A673 (cell line): ENCODE results near the gene TOLLIP. TPM values are rescaled to one million over a fixed set of nuclear protein-coding genes. Genes with fewer than 3 reads are reported as not detected.

Source experiments
- BruUV-seq: library from RNA; stranded (reverse); fragments of 400-500 nt; replicated peaks from 2 replicates; lab custom pipeline; 2021; lab: Mats Ljungman, UMichigan
- CTCF ChIA-PET: fragments of 300-600 bp; sonication (Branson Sonifier 250); formaldehyde crosslinking; loops from one replicate; lab custom pipeline; 2022; ENCODE audit warnings: antibody characterized with exemption; lab: Charles Lee
- POLR2A ChIA-PET: fragments of 300-600 bp; sonication (Branson Sonifier 250); formaldehyde crosslinking; loops from one replicate; lab custom pipeline; 2022; ENCODE audit warnings: antibody characterized with exemption; ENCODE audit not compliant: low non-redundant PET; lab: Charles Lee
- DNase-seq: peaks from one replicate; pipeline ENCODE4 v3.0.0-alpha.2; 2015; ENCODE audit warnings: low spot score
- H3K27ac ChIP-seq: fragments of 200-600 bp; sonication (generic); 2 replicates; pipeline ENCODE4 v1.5.1; 2016; ENCODE audit warnings: mixed run types, low read depth, mild to moderate bottlenecking, mixed read lengths, antibody characterized with exemption, low read length; ENCODE audit not compliant: poor library complexity, severe bottlenecking
- H3K27me3 ChIP-seq: fragments of 200-600 bp; sonication (generic); replicated peaks from 2 replicates; pipeline ENCODE4 v1.6.1; 2017; ENCODE audit warnings: mixed run types, low read depth, mild to moderate bottlenecking, mixed read lengths, antibody characterized with exemption, low read length; ENCODE audit not compliant: insufficient read depth, poor library complexity
- H3K36me3 ChIP-seq: fragments of 200-600 bp; sonication (generic); 2 replicates; pipeline ENCODE4 v1.6.1; 2016; ENCODE audit warnings: mixed run types, mild to moderate bottlenecking, mixed read lengths, antibody characterized with exemption, low read length; ENCODE audit not compliant: insufficient read depth, poor library complexity, severe bottlenecking
- H3K4me1 ChIP-seq: fragments of 200-600 bp; sonication (generic); 2 replicates; pipeline ENCODE4 v1.6.1; 2017; ENCODE audit warnings: mixed run types, mild to moderate bottlenecking, mixed read lengths, antibody characterized with exemption, low read length; ENCODE audit not compliant: insufficient read depth, poor library complexity, severe bottlenecking
- H3K4me3 ChIP-seq: fragments of 200-600 bp; sonication (generic); 2 replicates; pipeline ENCODE4 v1.5.1; 2016; ENCODE audit warnings: low read depth, mixed run types, mild to moderate bottlenecking, mixed read lengths, low read length; ENCODE audit not compliant: poor library complexity, severe bottlenecking
- H3K9me3 ChIP-seq: fragments of 200-600 bp; sonication (generic); 2 replicates; pipeline ENCODE4 v1.6.1; 2016; ENCODE audit warnings: mixed run types, low read depth, mild to moderate bottlenecking, mixed read lengths, antibody characterized with exemption, low read length; ENCODE audit not compliant: poor library complexity, severe bottlenecking
- CTCF ChIP-seq: fragments of 300-800, 200-600 bp; sonication (generic); conservative IDR thresholded peaks from 2 replicates; pipeline ENCODE4 v1.5.1; 2017; ENCODE audit warnings: low read depth, mild to moderate bottlenecking, antibody characterized with exemption, low read length, moderate library complexity, mixed read lengths
- EZH2 ChIP-seq: fragments of 200-600 bp; sonication (generic); IDR thresholded peaks from 2 replicates; pipeline ENCODE4 v1.6.1; 2017; ENCODE audit warnings: borderline replicate concordance, low read depth, mild to moderate bottlenecking, mixed read lengths, antibody characterized with exemption, low read length; ENCODE audit not compliant: poor library complexity, severe bottlenecking
- intact Hi-C: fragments of 100-400 bp; cut with micrococcal nuclease; formaldehyde crosslinking; loops from one replicate; pipeline ENCODE4 v1.10.0; 2022; ENCODE audit not compliant: unreplicated experiment
- total RNA-seq: library from RNA; stranded (reverse); gene quantifications from 2 replicates; pipeline ENCODE4 v1.2.3, GENCODE V29; 2021

The TOLLIP gene
- total RNA-seq, 1 experiment from 2014 or later, result 32.5 TPM

GRCh38 chr11:1327064-1327460, 17.6 kb upstream of the TOLLIP start:
- no peaks in the 10 kb centered on the region for H3K36me3 ChIP-seq
- no TSS peak for BruUV-seq
- intact Hi-C loops, result no loop called here
- no peak for TF ChIP-seq CTCF
- no peak for TF ChIP-seq EZH2
- no peaks in the 10 kb centered on the region for H3K4me1 ChIP-seq
- POLR2A ChIA-PET, result no interaction called here
- peaks cover 9% of the 10 kb centered on the region for H3K9me3 ChIP-seq
- CTCF ChIA-PET, result no interaction called here
- no peak overlapping the region for H3K4me3 ChIP-seq
- no peak for DNase-seq
- H3K27ac ChIP-seq, result no peak overlapping the region
- H3K27me3 ChIP-seq, result no peaks in the 10 kb centered on the region

GRCh38 chr11:1326435-1327063, 17.1 kb upstream of the TOLLIP start:
- TF ChIP-seq CTCF, result no peak
- no peak for TF ChIP-seq EZH2
- intact Hi-C loops, result no loop called here
- no peaks in the 10 kb centered on the region for H3K27me3 ChIP-seq
- no peak for DNase-seq
- no peaks in the 10 kb centered on the region for H3K4me1 ChIP-seq
- ChIA-PET CTCF (no interaction called here), POLR2A (no interaction called here)
- no peak overlapping the region for H3K4me3 ChIP-seq
- no TSS peak for BruUV-seq
- no peaks in the 10 kb centered on the region for H3K36me3 ChIP-seq
- H3K9me3 ChIP-seq, result peaks cover 9% of the 10 kb centered on the region
- H3K27ac ChIP-seq, result no peak overlapping the region

GRCh38 chr11:1323774-1324173, 14.3 kb upstream of the TOLLIP start:
- DNase-seq, result no peak
- H3K27me3 ChIP-seq, result no peaks in the 10 kb centered on the region
- H3K4me1 ChIP-seq, result no peaks in the 10 kb centered on the region
- POLR2A ChIA-PET, result no interaction called here
- H3K9me3 ChIP-seq, result peaks cover 9% of the 10 kb centered on the region
- no peaks in the 10 kb centered on the region for H3K36me3 ChIP-seq
- BruUV-seq, result no TSS peak
- TF ChIP-seq EZH2, result no peak
- intact Hi-C loops, result no loop called here
- CTCF ChIA-PET, result no interaction called here
- no peak overlapping the region for H3K4me3 ChIP-seq
- H3K27ac ChIP-seq, result no peak overlapping the region

GRCh38 chr11:1317993-1318392, 8.6 kb upstream of the TOLLIP start:
- no peaks in the 10 kb centered on the region for H3K36me3 ChIP-seq
- TF ChIP-seq EZH2 (no peak), CTCF (no peak)
- H3K27ac ChIP-seq, result no peak overlapping the region
- H3K9me3 ChIP-seq, result no peaks in the 10 kb centered on the region
- intact Hi-C loops, result no loop called here
- ChIA-PET POLR2A (no interaction called here), CTCF (no interaction called here)
- no peak for DNase-seq
- H3K27me3 ChIP-seq, result no peaks in the 10 kb centered on the region
- no peak overlapping the region for H3K4me3 ChIP-seq
- no TSS peak for BruUV-seq
- no peaks in the 10 kb centered on the region for H3K4me1 ChIP-seq
